AG09319 (cell line): ENCODE data around the gene ELP6.
"Not testable (repeated sequence)": the region's sequence is repeated elsewhere in the genome, so short reads cannot be mapped to it uniquely, and the experiment has no call there.

Source experiments
- DNase-seq: peaks from one replicate; pipeline ENCODE4 v3.0.0-alpha.2; 2010; ENCODE audit warnings: low read depth; ENCODE audit errors: extremely low read depth
- CTCF ChIP-seq: IDR thresholded peaks from 2 replicates; pipeline ENCODE4 v1.5.1; 2011; ENCODE audit warnings: low read depth, mild to moderate bottlenecking, inconsistent platforms, low read length, moderate library complexity

ELP6 gene

DNA sequence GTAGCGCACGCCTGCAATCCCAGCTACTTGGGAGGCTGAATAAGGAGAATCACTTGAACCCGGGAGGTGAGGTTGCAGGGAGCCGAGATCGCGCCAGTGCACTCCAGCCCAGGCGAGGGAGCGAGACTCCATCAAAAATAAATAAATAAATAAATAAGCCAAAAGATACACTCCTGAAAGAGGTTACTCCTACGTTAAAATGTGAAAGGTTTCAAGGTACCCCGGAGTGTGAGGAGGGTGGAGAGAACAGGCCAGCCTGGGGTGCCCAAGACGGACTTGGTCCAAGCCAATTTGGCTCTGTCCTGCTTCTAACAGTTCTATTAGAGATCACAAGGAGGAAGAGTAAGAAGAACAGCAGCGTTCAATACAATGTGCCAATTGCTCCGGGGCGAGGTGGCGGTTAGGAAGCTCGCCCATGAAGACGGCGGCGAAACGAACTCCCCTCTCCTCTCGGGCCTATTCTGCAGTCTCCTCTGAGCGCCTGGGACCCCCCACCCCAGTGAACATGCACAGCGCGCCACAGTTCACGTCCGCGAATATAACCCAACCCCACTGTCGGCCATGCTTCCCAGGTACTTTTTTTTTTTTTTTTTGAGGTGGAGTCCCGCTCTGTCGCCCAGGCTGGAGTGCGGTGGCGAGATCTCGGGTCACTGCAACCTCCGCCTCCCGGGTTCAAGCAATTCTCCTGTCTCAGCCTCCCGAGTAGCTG is 942 bp downstream of the ELP6 start:
- TF ChIP-seq CTCF = no peak
- no peak for DNase-seq

DNA sequence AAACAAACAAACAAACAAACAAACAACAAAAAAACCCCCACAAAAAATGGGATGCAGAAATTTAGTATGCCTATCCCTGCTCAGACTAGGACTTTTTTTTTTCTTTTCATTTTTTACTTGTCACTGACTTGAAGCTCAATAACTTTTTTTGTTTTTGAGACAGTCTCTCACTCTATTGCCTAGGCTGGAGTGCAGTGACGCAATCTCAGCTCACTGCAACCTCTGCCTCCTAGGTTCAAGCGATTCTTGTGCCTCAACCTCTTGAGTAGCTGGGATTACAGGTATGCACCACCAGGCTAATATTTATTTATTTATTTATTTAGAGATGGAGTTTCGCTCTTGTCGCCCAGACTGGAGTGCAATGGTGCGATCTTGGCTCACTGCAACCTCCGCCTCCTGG is 8.2 kb downstream of the ELP6 start:
- DNase-seq = not testable (repeated sequence)

- no peak for TF ChIP-seq CTCF
- no peak for DNase-seq
Measured at GRCh38 chr3:47504113-47504512, 9.4 kb downstream of the ELP6 start.

GRCh38 chr3:47503033-47503432 is 10.5 kb downstream of the ELP6 start:
- DNase-seq = no peak
- TF ChIP-seq CTCF = no peak

GRCh38 chr3:47496892-47497291 is 16.6 kb downstream of the ELP6 start:
- no peak for TF ChIP-seq CTCF
- DNase-seq = no peak

- TF ChIP-seq CTCF = no peak
- no peak for DNase-seq
Measured at GRCh38 chr3:47495886-47496285, 17.6 kb downstream of the ELP6 start.

GRCh38 chr3:47495111-47495510 is 18.4 kb downstream of the ELP6 start:
- no peak for TF ChIP-seq CTCF
- no peak for DNase-seq

DNA sequence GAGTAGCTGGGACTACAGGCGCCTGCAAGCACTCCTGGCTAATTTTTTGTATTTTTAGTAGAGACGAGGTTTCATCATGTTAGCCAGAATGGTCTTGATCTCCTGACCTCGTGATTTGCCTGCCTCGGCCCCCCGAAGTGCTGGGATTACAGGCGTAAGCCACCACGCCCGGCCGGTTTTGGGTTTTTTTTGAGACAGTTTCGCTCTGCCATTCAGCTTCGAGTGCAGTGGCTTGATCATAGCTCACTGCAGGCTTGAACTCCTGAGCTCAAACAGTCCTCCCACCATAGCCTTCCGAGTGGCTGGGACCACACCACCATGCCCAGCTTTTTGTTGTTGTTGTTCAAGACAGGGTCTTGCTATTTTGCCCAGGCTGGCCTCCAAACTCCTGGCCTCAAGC is 21.7 kb downstream of the ELP6 start:
- TF ChIP-seq CTCF = no peak
- no peak for DNase-seq
